Epithelial cell of proximal tubule (primary cell): Measurements from ENCODE around the gene CRYZL1. TPM values are rescaled to one million over a fixed set of nuclear protein-coding genes. Genes with fewer than 3 reads are reported as not detected.

Source experiments
- DNase-seq: peaks from one replicate; pipeline ENCODE4 v3.0.0-alpha.2; 2011; ENCODE audit warnings: low read depth
- H3K4me3 ChIP-seq: 2 replicates; pipeline ENCODE4 v1.5.1; 2011; ENCODE audit warnings: low read depth, mild to moderate bottlenecking, low read length
- CTCF ChIP-seq: conservative IDR thresholded peaks from 2 replicates; pipeline ENCODE4 v1.5.1; 2012; ENCODE audit warnings: low read depth, mild to moderate bottlenecking, low read length
- total RNA-seq: library from RNA; depleted of rRNA; stranded (reverse); fragments of >200 nt; gene quantifications from 2 replicates; pipeline ENCODE4 v1.2.3, GENCODE V29; 2015

Gene CRYZL1
- 15.5 and 27.2 TPM in 2 replicates for total RNA-seq

GRCh38 chr21:33641352-33642026 lies at the start of gene CRYZL1:
Gene CRYZL1, minus strand, starts transcription at chr21:33641741. Its CDS starts 10,190 bp downstream, at chr21:33631551.
- TF ChIP-seq CTCF = no peak
- H3K4me3 ChIP-seq = peak within 1 kb of the TSS; percentile 92
- peak; percentile 97 for DNase-seq

GRCh38 chr21:33690874-33691273 lies 49.3 kb upstream of the CRYZL1 start:
- no peak for TF ChIP-seq CTCF
- no peak overlapping the region for H3K4me3 ChIP-seq
- DNase-seq = no peak

GRCh38 chr21:33688353-33688752 lies 46.8 kb upstream of the CRYZL1 start:
- no peak overlapping the region for H3K4me3 ChIP-seq
- DNase-seq = no peak
- TF ChIP-seq CTCF = no peak

GRCh38 chr21:33687634-33688033 lies 46.1 kb upstream of the CRYZL1 start:
- no peak for TF ChIP-seq CTCF
- H3K4me3 ChIP-seq = no peak overlapping the region
- no peak for DNase-seq

DNA sequence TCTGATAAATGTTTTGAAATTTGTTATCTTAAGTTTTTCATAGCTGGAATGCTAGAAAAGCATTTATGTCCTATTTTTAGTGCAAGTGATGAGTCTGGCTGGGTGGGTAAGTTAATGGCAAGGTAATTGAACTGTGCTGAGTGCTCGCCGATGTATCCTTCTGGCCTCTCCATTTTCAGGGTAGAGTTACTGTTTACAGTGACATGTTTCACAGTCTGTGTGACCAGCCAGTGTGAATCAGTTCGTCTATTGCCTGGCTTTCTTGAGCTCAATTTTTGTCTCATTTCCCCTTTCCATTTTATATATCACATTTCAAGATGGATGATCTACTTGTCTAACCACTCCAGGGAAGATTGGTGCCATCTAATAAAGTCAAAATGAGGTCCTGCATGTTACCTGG lies 44.8 kb upstream of the CRYZL1 start:
- H3K4me3 ChIP-seq = no peak overlapping the region
- no peak for DNase-seq
- TF ChIP-seq CTCF = no peak

DNA sequence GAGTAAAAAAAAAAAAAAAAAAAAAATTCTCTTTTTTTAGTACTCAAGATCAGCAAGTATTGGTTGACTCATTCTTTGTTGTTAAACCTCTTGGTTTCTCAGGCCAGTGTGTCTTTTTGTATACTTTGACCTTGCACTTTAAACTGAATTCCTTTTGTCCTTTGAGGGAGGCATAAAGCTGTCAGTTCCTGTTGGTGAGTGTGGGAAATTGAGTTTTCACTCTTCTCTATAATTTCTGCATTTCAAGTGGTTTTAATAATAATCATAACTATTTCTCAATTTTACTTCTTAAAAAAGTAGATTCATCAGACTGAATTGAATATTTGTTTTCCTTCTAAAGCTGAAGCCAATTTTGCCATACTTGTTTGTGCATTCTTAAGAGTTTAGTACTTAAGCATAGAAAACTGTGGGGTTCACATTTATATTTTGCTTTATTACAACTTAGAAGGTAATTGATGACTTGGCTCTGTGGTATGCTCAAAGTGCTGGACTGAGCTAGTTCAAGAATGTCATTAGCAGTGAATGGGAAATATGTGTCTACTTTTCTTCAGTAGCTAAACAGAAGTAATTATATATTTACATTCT lies 44.2 kb upstream of the CRYZL1 start:
- TF ChIP-seq CTCF = no peak
- no peak overlapping the region for H3K4me3 ChIP-seq
- peak; percentile 70 for DNase-seq
